K562 (cell line): Measurements from ENCODE around the gene TNFSF18.

Source experiments
- ADNP ChIP-seq: fragments of 200-800 bp; sonication (Bioruptor generic); IDR thresholded peaks from 2 replicates; pipeline ENCODE4 v1.6.1; 2016; ENCODE audit warnings: missing genetic modification characterization, missing compliant biosample characterization
- CEBPB ChIP-seq: fragments of 450-650 bp; IDR thresholded peaks from 2 replicates; pipeline ENCODE4 v1.6.1; 2016; ENCODE audit warnings: missing genetic modification characterization, missing compliant biosample characterization
- POLR3A ChIP-seq: IDR thresholded peaks from 2 replicates; pipeline ENCODE4 v1.6.1; 2011; ENCODE audit warnings: borderline replicate concordance, mild to moderate bottlenecking, moderate library complexity; ENCODE audit not compliant: insufficient read length, insufficient read depth; ENCODE audit errors: extremely low read depth
- ZNF140 ChIP-seq: fragments of 250-450 bp; sonication (Bioruptor Pico); IDR thresholded peaks from 2 replicates; pipeline ENCODE4 v1.8.0; 2021; ENCODE audit warnings: moderate library complexity, mild to moderate bottlenecking, inconsistent platforms
- ZNF239 ChIP-seq: fragments of 250-450 bp; sonication (Bioruptor Pico); IDR thresholded peaks from 2 replicates; pipeline ENCODE4 v1.4.0; 2020; ENCODE audit warnings: mild to moderate bottlenecking

GRCh38 chr1:172993640-172994039 lies 57.1 kb downstream of the TNFSF18 start:
- TF ChIP-seq CEBPB (tag) (no peak), ZNF239 (no peak), POLR3A (no peak), ADNP (no peak), ZNF140 (no peak)
